Esophagus muscularis mucosa (tissue), 4 donors: ENCODE results near the gene TIPRL. TPM values are rescaled to one million over a fixed set of nuclear protein-coding genes. Genes with fewer than 3 reads are reported as not detected.

Source experiments
- DNase-seq: peaks from one replicate; pipeline ENCODE4 v3.0.0-alpha.2; 2017; ENCODE audit errors: extremely low spot score
- H3K27ac ChIP-seq, 4 donors: fragments of 200-600 bp; sonication (generic); replicated peaks in 1 of 4; 1 replicate in 3 of 4; 2 replicates in 1 of 4; pipeline ENCODE4 v1.5.1; 2016 to 2019; ENCODE audit warnings: mild to moderate bottlenecking in 1 of 4
- H3K27me3 ChIP-seq, 4 donors: fragments of 200-600 bp; sonication (generic); one replicate each; pipeline versions ENCODE4 v1.5.1 to v1.6.0; 2016 to 2019
- H3K36me3 ChIP-seq, 4 donors: fragments of 200-600 bp; sonication (generic); one replicate each; pipeline ENCODE4 v1.5.1; 2016 to 2019
- H3K4me1 ChIP-seq, 4 donors: fragments of 200-600 bp; sonication (generic); one replicate each; pipeline ENCODE4 v1.5.1; 2016 to 2019
- H3K4me3 ChIP-seq, 4 donors: fragments of 200-600 bp; sonication (generic); 1 replicate in 2 of 4; 2 replicates in 2 of 4; pipeline ENCODE4 v1.5.1; 2016 to 2019; ENCODE audit warnings: mild to moderate bottlenecking in 4 of 4, moderate library complexity in 1 of 4
- H3K9me3 ChIP-seq, 4 donors: fragments of 200-600 bp; sonication (generic); 1 replicate in 3 of 4; 2 replicates in 1 of 4; pipeline ENCODE4 v1.5.1; 2016 to 2019
- CTCF ChIP-seq, 3 experiments: fragments of 200-600 bp in 2 of 3; fragments of 450-650 bp in 1 of 3; sonication (generic) in 2 of 3; IDR thresholded peaks; one replicate each; pipeline ENCODE4 v1.5.1; 2017 to 2019; ENCODE audit warnings: antibody characterized with exemption in 3 of 3, mild to moderate bottlenecking in 2 of 3, moderate library complexity in 1 of 3
- EP300 ChIP-seq: sonication (generic); formaldehyde crosslinking; IDR thresholded peaks from one replicate; pipeline ENCODE4 v1.6.1; 2017; ENCODE audit warnings: antibody characterized with exemption
- POLR2A ChIP-seq: fragments of 450-650 bp; IDR thresholded peaks from one replicate; pipeline ENCODE4 v1.6.1; 2017; ENCODE audit warnings: antibody characterized with exemption, moderate library complexity, mild to moderate bottlenecking, low read depth
- POLR2AphosphoS5 ChIP-seq, 2 donors: sonication (generic); formaldehyde crosslinking; IDR thresholded peaks; one replicate each; pipeline ENCODE4 v1.6.1; 2017; ENCODE audit warnings: antibody characterized with exemption in 2 of 2
- WGBS: methylation state at CpG from one replicate; pipeline ENCODE4 v1.1.5; 2018; 5-methylcytosine and 5-hydroxymethylcytosine counted together
- intact Hi-C: fragments of 100-400 bp; cut with DNase I; formaldehyde crosslinking; loops from one replicate; pipeline ENCODE4 v1.15.1; 2023
- total RNA-seq, 4 donors: library from RNA; depleted of rRNA; stranded (reverse); fragments of >200 nt; gene quantifications; one replicate each; pipeline versions ENCODE4 v1.1.0 to v1.2.1, GENCODE V29; 2016

The TIPRL gene
- total RNA-seq, 4 donors from 2014 or later, result 19.0 to 25.7 (median 23.5) TPM

GRCh38 chr1:168164771-168165170 lies 14.0 kb upstream of the TIPRL start:
- intact Hi-C loops, result no loop called here
- 95% methylated on average over 3 of the region's 3 CpGs for whole genome bisulfite sequencing
- peaks cover 0 to 4% (median 0%) of the 10 kb centered on the region in 4 donors for H3K4me1 ChIP-seq
- TF ChIP-seq EP300, result no peak
- TF ChIP-seq CTCF (IDR thresholded peaks at IDR 0.05), result no peak
- TF ChIP-seq POLR2A, result no peak
- TF ChIP-seq POLR2AphosphoS5 (IDR thresholded peaks at IDR 0.05), result no peak
- H3K27me3 ChIP-seq, result no peaks in the 10 kb centered on the region
- H3K9me3 ChIP-seq, result peaks cover 0 to 11% (median 0%) of the 10 kb centered on the region in 4 donors
- peak; percentile 29 for DNase-seq
- no peak overlapping the region for H3K27ac ChIP-seq
- H3K4me3 ChIP-seq, result no peak overlapping the region
- H3K36me3 ChIP-seq, result no peaks in the 10 kb centered on the region

DNA sequence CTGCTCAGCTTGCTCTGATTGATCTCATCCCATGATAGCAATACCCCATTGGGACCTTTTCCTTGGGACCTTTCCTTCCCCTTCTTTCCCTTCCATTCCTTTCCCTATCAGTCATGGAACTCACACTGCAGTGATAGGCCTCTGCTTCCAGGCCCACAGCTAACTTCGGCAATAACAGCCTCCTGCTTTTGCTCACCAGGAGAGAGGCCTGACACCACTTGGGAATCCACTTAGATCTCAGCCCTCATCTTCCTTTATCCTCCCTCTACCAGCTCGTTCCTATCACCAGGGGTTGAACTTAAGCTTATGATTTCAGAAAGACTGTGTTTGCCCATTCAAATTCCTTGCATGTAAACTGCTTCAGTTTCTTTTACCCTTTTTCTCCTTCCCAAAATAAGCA lies 11.0 kb upstream of the TIPRL start:
- TF ChIP-seq EP300, result no peak
- TF ChIP-seq CTCF (IDR thresholded peaks at IDR 0.05), result no peak
- no peak for TF ChIP-seq POLR2A
- no peak for TF ChIP-seq POLR2AphosphoS5 (IDR thresholded peaks at IDR 0.05)
- H3K4me3 ChIP-seq, result no peak overlapping the region
- H3K27me3 ChIP-seq, result no peaks in the 10 kb centered on the region
- H3K9me3 ChIP-seq, result no peaks in the 10 kb centered on the region
- 38% methylated on average over 2 of the region's 2 CpGs for WGBS
- DNase-seq, result peak; percentile 60
- intact Hi-C loops, result no loop called here
- H3K36me3 ChIP-seq, result no peaks in the 10 kb centered on the region
- peak overlapping the region in 1 of 4 donors; percentile 44 for H3K27ac ChIP-seq
- no peaks in the 10 kb centered on the region for H3K4me1 ChIP-seq

GRCh38 chr1:168170564-168171508 lies 7.9 kb upstream of the TIPRL start:
- no peaks in the 10 kb centered on the region for H3K9me3 ChIP-seq
- H3K4me1 ChIP-seq, result no peaks in the 10 kb centered on the region
- TF ChIP-seq POLR2A (no peak), EP300 (no peak), POLR2AphosphoS5 (IDR thresholded peaks at IDR 0.05) (no peak), CTCF (IDR thresholded peaks at IDR 0.05) (no peak)
- no peaks in the 10 kb centered on the region for H3K36me3 ChIP-seq
- H3K27me3 ChIP-seq, result no peaks in the 10 kb centered on the region
- intact Hi-C loops, result no loop called here
- H3K4me3 ChIP-seq, result no peak overlapping the region
- 92% methylated on average over 7 of the region's 7 CpGs for WGBS
- no peak overlapping the region for H3K27ac ChIP-seq
- no peak for DNase-seq

GRCh38 chr1:168172250-168172915 lies 6.4 kb upstream of the TIPRL start:
- Histone ChIP-seq H3K27me3 (no peaks in the 10 kb centered on the region), H3K9me3 (no peaks in the 10 kb centered on the region), H3K27ac (no peak overlapping the region), H3K4me1 (no peaks in the 10 kb centered on the region), H3K36me3 (no peaks in the 10 kb centered on the region), H3K4me3 (no peak overlapping the region)
- 83% methylated on average over 3 of the region's 3 CpGs for WGBS
- no peak for DNase-seq
- TF ChIP-seq POLR2AphosphoS5 (IDR thresholded peaks at IDR 0.05) (no peak), EP300 (no peak), POLR2A (no peak), CTCF (IDR thresholded peaks at IDR 0.05) (no peak)
- intact Hi-C loops, result no loop called here
